Mesendoderm (in vitro differentiated cells): ENCODE measurements around the gene TAAR2.
"Not testable (repeated sequence)": the region's sequence is repeated elsewhere in the genome, so short reads cannot be mapped to it uniquely, and the experiment has no call there.

Source experiments
- DNase-seq: peaks from one replicate; pipeline ENCODE4 v3.0.0; 2013
- H2AK5ac ChIP-seq: 2 replicates; pipeline ENCODE4 v1.6.1; 2013; ENCODE audit warnings: low read length, inconsistent platforms
- H2BK120ac ChIP-seq: 2 replicates; pipeline ENCODE4 v1.6.1; 2013; ENCODE audit warnings: low read depth, mild to moderate bottlenecking, low read length, moderate library complexity, mixed read lengths
- H2BK15ac ChIP-seq: replicated peaks from 2 replicates; pipeline ENCODE4 v1.6.1; 2013; ENCODE audit warnings: low read depth, mild to moderate bottlenecking, moderate library complexity
- H2BK5ac ChIP-seq: 2 replicates; pipeline ENCODE4 v1.6.1; 2013; ENCODE audit warnings: low read length, inconsistent platforms
- H3K18ac ChIP-seq: 2 replicates; pipeline ENCODE4 v1.6.1; 2013; ENCODE audit warnings: mild to moderate bottlenecking, low read length, mixed read lengths
- H3K23ac ChIP-seq: one replicate; pipeline ENCODE4 v1.6.1; 2013; ENCODE audit warnings: low read length
- H3K27ac ChIP-seq: 2 replicates; pipeline ENCODE4 v1.5.1; 2013; ENCODE audit warnings: low read depth, mild to moderate bottlenecking, inconsistent platforms, low read length, moderate library complexity
- H3K27me3 ChIP-seq: 2 replicates; pipeline ENCODE4 v1.6.1; 2013; ENCODE audit warnings: low read length, control low read depth, mild to moderate bottlenecking, inconsistent platforms; ENCODE audit not compliant: insufficient read depth, poor library complexity
- H3K36me3 ChIP-seq: 2 replicates; pipeline ENCODE4 v1.6.1; 2013; ENCODE audit warnings: low read length, inconsistent platforms; ENCODE audit not compliant: control insufficient read depth, insufficient read depth
- H3K4ac ChIP-seq: one replicate; pipeline ENCODE4 v1.6.1; 2013; ENCODE audit warnings: low read depth, mild to moderate bottlenecking, low read length, moderate library complexity
- H3K4me1 ChIP-seq: 2 replicates; pipeline ENCODE4 v1.6.1; 2013; ENCODE audit warnings: low read depth, low read length, inconsistent platforms; ENCODE audit not compliant: control insufficient read depth
- H3K4me2 ChIP-seq: 2 replicates; pipeline ENCODE4 v1.6.1; 2013; ENCODE audit warnings: low read length
- H3K4me3 ChIP-seq: 2 replicates; pipeline ENCODE4 v1.5.1; 2013; ENCODE audit warnings: mild to moderate bottlenecking, low read length
- H3K56ac ChIP-seq: one replicate; pipeline ENCODE4 v1.6.1; 2013; ENCODE audit warnings: low read length
- H3K79me1 ChIP-seq: 2 replicates; pipeline ENCODE4 v1.6.1; 2013; ENCODE audit warnings: low read length, inconsistent platforms
- H3K79me2 ChIP-seq: 2 replicates; pipeline ENCODE4 v1.6.1; 2013; ENCODE audit warnings: mild to moderate bottlenecking, low read length; ENCODE audit not compliant: control insufficient read depth, insufficient read depth
- H3K9ac ChIP-seq: 2 replicates; pipeline ENCODE4 v1.6.1; 2013; ENCODE audit warnings: low read length, inconsistent platforms
- H4K5ac ChIP-seq: one replicate; pipeline ENCODE4 v1.6.1; 2013; ENCODE audit warnings: low read length
- H4K8ac ChIP-seq: one replicate; pipeline ENCODE4 v1.6.1; 2013; ENCODE audit warnings: low read depth, mild to moderate bottlenecking, control low read depth, low read length, moderate library complexity
- WGBS: extraction: QIAGEN DNeasy Blood & Tissue Kit; methylation state at CpG from one replicate; pipeline ENCODE4 v1.1.7; 2013; ENCODE audit warnings: low lambda C conversion rate, missing lambda C conversion rate; ENCODE audit not compliant: insufficient coverage; ENCODE audit errors: extremely low coverage; 5-methylcytosine and 5-hydroxymethylcytosine counted together

TAAR2 gene

GRCh38 chr6:132648828-132649227 lies 24.8 kb upstream of the TAAR2 start:
- no peak overlapping the region for H4K8ac ChIP-seq
- no peak overlapping the region for H3K27ac ChIP-seq
- no peak overlapping the region for H3K18ac ChIP-seq
- no peak for DNase-seq
- H2AK5ac ChIP-seq: no peak overlapping the region
- H3K27me3 ChIP-seq: no peaks in the 10 kb centered on the region
- no peak overlapping the region for H3K56ac ChIP-seq
- no peak overlapping the region for H3K4ac ChIP-seq
- H3K9ac ChIP-seq: no peak overlapping the region
- no peak overlapping the region for H2BK120ac ChIP-seq
- no peaks in the 10 kb centered on the region for H3K36me3 ChIP-seq
- no peak overlapping the region for H2BK5ac ChIP-seq
- H4K5ac ChIP-seq: no peak overlapping the region
- no peak overlapping the region for H3K4me3 ChIP-seq
- no CpG with 5 or more reads among the region's 2 CpGs for WGBS
- no peak overlapping the region for H3K23ac ChIP-seq
- no peak overlapping the region for H3K4me2 ChIP-seq
- no peaks in the 10 kb centered on the region for H3K79me2 ChIP-seq
- no peaks in the 10 kb centered on the region for H3K79me1 ChIP-seq
- no peaks in the 10 kb centered on the region for H3K4me1 ChIP-seq
- no peak overlapping the region for H2BK15ac ChIP-seq

DNA sequence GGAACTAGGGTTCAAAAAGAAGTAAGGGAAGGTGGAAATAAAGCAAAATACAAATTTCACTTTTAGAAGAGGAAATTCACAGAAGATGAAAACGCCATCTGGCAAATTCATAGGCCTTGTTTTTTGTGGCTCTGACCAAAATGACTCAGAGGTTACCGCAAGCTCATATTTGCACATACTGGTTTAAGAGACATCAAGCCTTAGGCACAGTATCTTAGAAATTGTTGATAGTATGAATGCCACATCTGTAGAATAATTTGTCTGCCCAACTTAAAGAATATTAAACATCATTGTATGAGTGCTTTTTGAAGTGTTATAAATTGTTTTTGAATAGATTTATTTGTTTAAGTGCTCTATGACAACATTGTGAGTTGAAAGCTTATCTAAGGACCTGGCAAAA lies 24.3 kb upstream of the TAAR2 start:
- Histone ChIP-seq H3K79me2 (no peaks in the 10 kb centered on the region), H3K56ac (no peak overlapping the region), H3K18ac (no peak overlapping the region), H4K8ac (no peak overlapping the region), H3K27me3 (no peaks in the 10 kb centered on the region), H3K4ac (no peak overlapping the region), H2AK5ac (no peak overlapping the region), H3K4me3 (no peak overlapping the region), H2BK5ac (no peak overlapping the region), H3K27ac (no peak overlapping the region), H2BK15ac (no peak overlapping the region), H2BK120ac (no peak overlapping the region), H3K23ac (no peak overlapping the region), H3K79me1 (no peaks in the 10 kb centered on the region), H4K5ac (no peak overlapping the region), H3K4me2 (no peak overlapping the region), H3K36me3 (no peaks in the 10 kb centered on the region), H3K4me1 (no peaks in the 10 kb centered on the region), H3K9ac (no peak overlapping the region)
- WGBS: no CpG with 5 or more reads among the region's 2 CpGs
- DNase-seq: no peak

- no peaks in the 10 kb centered on the region for H3K27me3 ChIP-seq
These were observed 19.5 kb upstream of the TAAR2 start for GRCh38 chr6:132643547-132643946.

GRCh38 chr6:132637135-132637534 lies 13.1 kb upstream of the TAAR2 start:
- H3K36me3 ChIP-seq, H2BK5ac ChIP-seq, H3K23ac ChIP-seq, H3K79me1 ChIP-seq, H3K27me3 ChIP-seq, DNase-seq, H3K79me2 ChIP-seq, H3K9ac ChIP-seq, H3K4me2 ChIP-seq, H2AK5ac ChIP-seq, H4K8ac ChIP-seq, H3K56ac ChIP-seq, H4K5ac ChIP-seq, H2BK120ac ChIP-seq, H3K4me1 ChIP-seq, H3K4me3 ChIP-seq, H2BK15ac ChIP-seq, H3K18ac ChIP-seq, H3K27ac ChIP-seq, H3K4ac ChIP-seq: not testable (repeated sequence)
- no CpG with 5 or more reads among the region's 1 CpG for WGBS

More at GRCh38 chr6:132643547-132643946, 19.5 kb upstream of the TAAR2 start:
- DNase-seq: no peak
- no peak overlapping the region for H2BK5ac ChIP-seq
- H3K18ac ChIP-seq: no peak overlapping the region
- no peak overlapping the region for H3K9ac ChIP-seq
- H3K4me3 ChIP-seq: no peak overlapping the region
- no peak overlapping the region for H3K4ac ChIP-seq
- no peak overlapping the region for H2BK120ac ChIP-seq
- no peak overlapping the region for H3K23ac ChIP-seq
- H2BK15ac ChIP-seq: no peak overlapping the region
- no peaks in the 10 kb centered on the region for H3K36me3 ChIP-seq
- H4K8ac ChIP-seq: no peak overlapping the region
- no peaks in the 10 kb centered on the region for H3K79me1 ChIP-seq
- H4K5ac ChIP-seq: no peak overlapping the region
- H3K56ac ChIP-seq: no peak overlapping the region
- no peaks in the 10 kb centered on the region for H3K4me1 ChIP-seq
- WGBS: no CpG with 5 or more reads among the region's 3 CpGs
- no peak overlapping the region for H2AK5ac ChIP-seq
- H3K79me2 ChIP-seq: no peaks in the 10 kb centered on the region
- H3K4me2 ChIP-seq: no peak overlapping the region
- no peak overlapping the region for H3K27ac ChIP-seq

DNA sequence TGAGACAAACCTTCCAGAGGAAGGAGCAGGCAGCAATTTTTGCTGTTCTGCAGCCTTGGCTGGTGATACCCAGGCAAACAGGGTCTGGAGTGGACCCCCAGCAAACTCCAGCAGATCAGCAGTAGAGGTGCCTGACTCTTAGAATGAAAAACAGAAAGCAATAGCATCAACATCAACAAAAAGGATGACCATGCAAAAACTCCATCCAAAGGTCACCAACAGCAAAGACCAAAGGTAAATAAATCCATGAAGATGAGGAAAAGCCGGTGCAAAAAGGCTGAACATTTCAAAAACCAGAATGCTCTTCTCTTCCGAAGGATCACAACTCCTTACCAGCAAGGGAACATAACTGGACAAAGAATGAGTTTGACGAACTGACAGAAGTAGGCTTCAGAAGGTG lies 11.8 kb upstream of the TAAR2 start:
- H3K56ac ChIP-seq, H3K23ac ChIP-seq, H3K27me3 ChIP-seq, H3K4me1 ChIP-seq, H4K8ac ChIP-seq, H3K4me3 ChIP-seq, H3K36me3 ChIP-seq, H2BK120ac ChIP-seq, H2BK15ac ChIP-seq, H4K5ac ChIP-seq, H3K18ac ChIP-seq, H2AK5ac ChIP-seq, H3K27ac ChIP-seq, H3K79me1 ChIP-seq, H3K79me2 ChIP-seq, H2BK5ac ChIP-seq, DNase-seq, H3K9ac ChIP-seq, H3K4me2 ChIP-seq, H3K4ac ChIP-seq: not testable (repeated sequence)
- WGBS: no CpG with 5 or more reads among the region's 3 CpGs

DNA sequence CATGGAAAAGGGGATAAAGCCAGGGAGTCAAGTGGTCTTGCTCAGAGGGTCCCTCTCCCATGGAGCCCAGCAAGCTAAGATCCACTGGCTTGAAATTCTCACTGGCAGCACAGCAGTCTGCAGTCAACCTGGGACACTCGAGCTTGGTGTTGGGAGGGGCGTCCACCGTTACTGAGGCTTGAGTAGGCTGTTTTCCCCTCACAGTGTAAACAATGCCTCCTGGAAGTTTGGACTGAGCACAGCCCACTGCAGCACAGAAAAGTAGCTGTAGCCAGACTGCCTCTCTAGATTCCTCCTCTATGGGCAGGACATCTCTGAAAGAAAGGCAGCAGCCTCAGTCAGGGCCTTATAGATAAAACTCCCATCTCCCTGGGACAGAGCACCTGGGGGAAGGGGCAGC lies 11.2 kb upstream of the TAAR2 start:
- not testable (repeated sequence) for H3K4me2 ChIP-seq, H2BK120ac ChIP-seq, H3K9ac ChIP-seq, H3K79me2 ChIP-seq, H3K27me3 ChIP-seq, H3K18ac ChIP-seq, H3K4ac ChIP-seq, H3K27ac ChIP-seq, H3K23ac ChIP-seq, H2BK15ac ChIP-seq, H3K79me1 ChIP-seq, H2AK5ac ChIP-seq, H4K5ac ChIP-seq, H3K4me1 ChIP-seq, H3K36me3 ChIP-seq, H3K4me3 ChIP-seq, DNase-seq, H4K8ac ChIP-seq, H3K56ac ChIP-seq, H2BK5ac ChIP-seq
- no CpG with 5 or more reads among the region's 3 CpGs for WGBS
